ENCODE measurements around the gene ZNF622. TPM values are rescaled to one million over a fixed set of nuclear protein-coding genes. Genes with fewer than 3 reads are reported as not detected.
A peak's percentile ranks its signal among the peaks of the same experiment; 100 is the strongest.

Gene ZNF622
- total and polyA plus RNA-seq, 4 donors, result 15.0 to 33.0 (median 25.6) TPM

DNA sequence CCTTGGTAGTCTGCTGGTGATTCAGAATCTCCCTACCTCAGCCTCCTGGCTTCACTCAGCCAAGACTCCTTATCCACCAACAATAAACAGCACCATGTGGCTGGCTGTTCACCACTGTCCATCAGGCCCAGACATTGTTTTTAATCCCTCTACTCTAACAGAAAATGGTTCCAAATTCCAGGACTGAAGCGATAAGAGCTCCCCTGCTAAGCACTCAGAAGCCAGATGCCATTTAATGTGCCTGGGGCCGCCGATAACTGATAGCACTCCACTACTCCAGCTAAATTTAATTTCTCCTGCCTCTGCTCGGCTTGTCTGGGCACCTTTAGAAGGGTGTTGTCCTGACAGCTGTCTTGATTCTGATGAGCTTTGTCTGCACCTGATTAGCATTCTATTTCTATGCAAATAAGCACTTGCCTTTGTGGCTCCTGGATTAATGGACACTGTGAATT lies 47.1 kb downstream of the ZNF622 start:
- H3K4me3 ChIP-seq, result no peak overlapping the region
- WGBS, 2 donors, result 58 to 59% methylated on average over 4 of the region's 4 CpGs
- no peak for DNase-seq
- no peaks in the 10 kb centered on the region for H3K36me3 ChIP-seq (ENCODE audit: control insufficient read depth in 4 of 4, insufficient read depth in 4 of 4, low read length in 4 of 4)
- H3K9ac ChIP-seq (ENCODE audit: insufficient read depth in 1 of 2, low read length in 2 of 2), result no peak overlapping the region
- ATAC-seq (ENCODE audit: insufficient read depth, low FRiP score), result no peak
- H3K9me3 ChIP-seq (ENCODE audit: control insufficient read depth in 4 of 4, insufficient read depth in 3 of 4, low read length in 3 of 4), result no peaks in the 10 kb centered on the region
- no peaks in the 10 kb centered on the region for H3K27me3 ChIP-seq (ENCODE audit: control insufficient read depth in 3 of 3, insufficient read depth in 3 of 3, low read length in 2 of 3)
- peaks cover 0 to 10% (median 7%) of the 10 kb centered on the region in 5 donors for H3K4me1 ChIP-seq (ENCODE audit: control insufficient read depth in 5 of 5, insufficient read depth in 5 of 5, low read length in 5 of 5)
- TF ChIP-seq CTCF (IDR thresholded peaks at IDR 0.05; ENCODE audit: control extremely low read depth, extremely low read depth), result no peak
- H3K27ac ChIP-seq (ENCODE audit: low read depth in 1 of 2, low read length in 1 of 2), result peak overlapping the region in 1 of 2 donors; percentile 72

DNA sequence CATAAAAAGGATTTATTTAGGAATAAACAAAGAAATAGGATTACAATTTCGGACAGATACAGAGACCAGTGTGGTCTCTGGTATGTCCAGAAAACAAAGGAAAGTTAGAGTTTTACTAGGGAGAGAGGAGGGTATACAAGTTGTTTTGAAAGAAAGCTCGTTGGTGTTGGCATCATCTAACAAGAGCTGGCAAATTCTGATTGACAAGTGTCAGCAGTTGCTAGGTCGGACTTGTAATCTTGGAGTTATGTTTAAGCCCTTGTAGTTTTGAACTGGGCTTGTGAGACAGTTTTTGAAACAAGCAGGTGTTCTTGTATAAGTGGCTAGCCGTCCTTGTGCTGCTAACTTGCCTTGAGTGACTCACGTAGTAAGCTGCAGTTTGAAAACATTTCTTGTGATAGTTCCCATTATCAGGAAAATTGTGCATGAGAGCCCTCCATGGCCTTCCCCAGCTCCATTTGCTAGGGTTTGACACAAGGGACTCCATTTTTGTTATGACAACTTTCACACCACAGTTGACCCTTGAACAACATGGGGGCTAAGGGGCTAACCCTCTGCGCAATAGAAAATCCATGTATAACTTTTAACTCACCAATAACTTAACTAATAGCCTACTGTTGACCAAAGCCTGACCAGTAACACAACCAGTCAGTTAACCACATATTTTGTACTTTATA lies 48.1 kb downstream of the ZNF622 start:
- H3K9ac ChIP-seq (ENCODE audit: insufficient read depth in 1 of 2, low read length in 2 of 2), result no peak overlapping the region
- no peak overlapping the region for H3K4me3 ChIP-seq
- H3K4me1 ChIP-seq (ENCODE audit: control insufficient read depth in 5 of 5, insufficient read depth in 5 of 5, low read length in 5 of 5), result peaks cover 0 to 15% (median 7%) of the 10 kb centered on the region in 5 donors
- H3K27ac ChIP-seq (ENCODE audit: low read depth in 1 of 2, low read length in 1 of 2), result peak overlapping the region in 1 of 2 donors; percentile 49
- WGBS, 2 donors, result 79 to 87% methylated on average over 6 of the region's 6 CpGs
- no peak for DNase-seq
- H3K27me3 ChIP-seq (ENCODE audit: control insufficient read depth in 3 of 3, insufficient read depth in 3 of 3, low read length in 2 of 3), result no peaks in the 10 kb centered on the region
- H3K9me3 ChIP-seq (ENCODE audit: control insufficient read depth in 4 of 4, insufficient read depth in 3 of 4, low read length in 3 of 4), result no peaks in the 10 kb centered on the region
- no peak for ATAC-seq (ENCODE audit: insufficient read depth, low FRiP score)
- no peaks in the 10 kb centered on the region for H3K36me3 ChIP-seq (ENCODE audit: control insufficient read depth in 4 of 4, insufficient read depth in 4 of 4, low read length in 4 of 4)
- TF ChIP-seq CTCF (IDR thresholded peaks at IDR 0.05; ENCODE audit: control extremely low read depth, extremely low read depth), result no peak

- ATAC-seq (ENCODE audit: insufficient read depth, low FRiP score), result no peak
- TF ChIP-seq CTCF (IDR thresholded peaks at IDR 0.05; ENCODE audit: control extremely low read depth, extremely low read depth), result no peak
Observed at GRCh38 chr5:16414861-16415260, 50.7 kb downstream of the ZNF622 start.

More at GRCh38 chr5:16414861-16415260, 50.7 kb downstream of the ZNF622 start:
- WGBS, 2 donors, result 69 to 82% methylated on average over 2 of the region's 2 CpGs
- H3K4me3 ChIP-seq, result no peak overlapping the region
- H3K9me3 ChIP-seq (ENCODE audit: control insufficient read depth in 4 of 4, insufficient read depth in 3 of 4, low read length in 3 of 4), result no peaks in the 10 kb centered on the region
- H3K27me3 ChIP-seq (ENCODE audit: control insufficient read depth in 3 of 3, insufficient read depth in 3 of 3, low read length in 2 of 3), result no peaks in the 10 kb centered on the region
- DNase-seq, result peak; percentile 50 to 83 (median 78)
- H3K27ac ChIP-seq (ENCODE audit: low read depth in 1 of 2, low read length in 1 of 2), result no peak overlapping the region
- H3K4me1 ChIP-seq (ENCODE audit: control insufficient read depth in 5 of 5, insufficient read depth in 5 of 5, low read length in 5 of 5), result peaks cover 0 to 15% (median 7%) of the 10 kb centered on the region in 5 donors
- no peaks in the 10 kb centered on the region for H3K36me3 ChIP-seq (ENCODE audit: control insufficient read depth in 4 of 4, insufficient read depth in 4 of 4, low read length in 4 of 4)
- no peak overlapping the region for H3K9ac ChIP-seq (ENCODE audit: insufficient read depth in 1 of 2, low read length in 2 of 2)
